Naive thymus-derived CD4-positive, alpha-beta T cell (primary cell): ENCODE results near the gene TNS3. TPM values are rescaled to one million over a fixed set of nuclear protein-coding genes. Genes with fewer than 3 reads are reported as not detected.

Source experiments
- ATAC-seq: fragments of 150-1000 bp; cut with Tn5 transposase; 2 replicates; pipeline ENCODE4 v1.10.0; 2021; ENCODE audit warnings: mild to moderate bottlenecking, moderate library complexity
- CTCF ChIA-PET: fragments of 350-600 bp; sonication (Branson Sonifier 250); formaldehyde crosslinking; loops from one replicate; lab custom pipeline; 2021; ENCODE audit warnings: antibody characterized with exemption; lab: Charles Lee
- POLR2A ChIA-PET: fragments of 350-600 bp; sonication (Branson Sonifier 250); formaldehyde crosslinking; loops from one replicate; lab custom pipeline; 2021; ENCODE audit warnings: antibody characterized with exemption, inconsistent platforms; lab: Charles Lee
- DNase-seq, 9 donors: peaks; one replicate each; pipeline versions ENCODE4 v3.0.0 to v3.0.0-alpha.2; 2020 to 2022; ENCODE audit warnings: mixed read lengths in 1 of 9
- H3K27ac ChIP-seq: one replicate; pipeline ENCODE4 v1.7.0; 2013; ENCODE audit warnings: mild to moderate bottlenecking, low read depth, low read length, moderate library complexity
- H3K27me3 ChIP-seq, 2 donors: one replicate each; pipeline ENCODE4 v1.7.0; 2013; ENCODE audit warnings: low read length in 2 of 2, mild to moderate bottlenecking in 2 of 2, moderate library complexity in 2 of 2; ENCODE audit not compliant: control insufficient read depth in 2 of 2, insufficient read depth in 2 of 2
- H3K36me3 ChIP-seq, 3 experiments: 1 replicate in 2 of 3; 2 replicates in 1 of 3; pipeline ENCODE4 v1.7.0; 2013; ENCODE audit warnings: low read length in 3 of 3, mild to moderate bottlenecking in 3 of 3, moderate library complexity in 1 of 3; ENCODE audit not compliant: insufficient read depth in 3 of 3, control insufficient read depth in 2 of 3
- H3K4me1 ChIP-seq, 2 donors: one replicate each; pipeline ENCODE4 v1.7.0; 2013; ENCODE audit warnings: low read length in 2 of 2, mild to moderate bottlenecking in 2 of 2, moderate library complexity in 1 of 2; ENCODE audit not compliant: control insufficient read depth in 2 of 2, insufficient read depth in 2 of 2
- H3K4me3 ChIP-seq: 2 replicates; pipeline ENCODE4 v1.7.0; 2013; ENCODE audit warnings: mild to moderate bottlenecking, low read length
- H3K9me3 ChIP-seq, 3 experiments: 1 replicate in 2 of 3; 2 replicates in 1 of 3; pipeline ENCODE4 v1.7.0; 2013; ENCODE audit warnings: low read length in 3 of 3; ENCODE audit not compliant: control insufficient read depth in 2 of 3
- H3K27ac Mint-ChIP-seq, 9 donors: one replicate each; pipeline ENCODE4 v1.8.0; 2020 to 2022; ENCODE audit warnings: mixed read lengths in 9 of 9, mild to moderate bottlenecking in 8 of 9, moderate library complexity in 5 of 9, inconsistent platforms in 2 of 9
- H3K27me3 Mint-ChIP-seq, 5 donors: one replicate each; pipeline ENCODE4 v1.8.0; 2021 to 2022; ENCODE audit warnings: mixed read lengths in 5 of 5, mild to moderate bottlenecking in 1 of 5
- H3K36me3 Mint-ChIP-seq, 5 donors: one replicate each; pipeline ENCODE4 v1.8.0; 2020 to 2022; ENCODE audit warnings: mixed read lengths in 5 of 5, mild to moderate bottlenecking in 3 of 5, inconsistent platforms in 1 of 5
- H3K4me1 Mint-ChIP-seq, 7 donors: one replicate each; pipeline ENCODE4 v1.8.0; 2020 to 2022; ENCODE audit warnings: mixed read lengths in 7 of 7, mild to moderate bottlenecking in 3 of 7, inconsistent platforms in 1 of 7
- H3K4me3 Mint-ChIP-seq, 10 donors: one replicate each; pipeline ENCODE4 v1.8.0; 2020 to 2022; ENCODE audit warnings: mild to moderate bottlenecking in 10 of 10, mixed read lengths in 10 of 10, moderate library complexity in 6 of 10, inconsistent platforms in 2 of 10
- H3K9me3 Mint-ChIP-seq, 11 donors: one replicate each; pipeline ENCODE4 v1.8.0; 2020 to 2022; ENCODE audit warnings: mixed read lengths in 11 of 11, mild to moderate bottlenecking in 4 of 11, inconsistent platforms in 1 of 11, moderate library complexity in 1 of 11
- intact Hi-C, 2 donors: fragments of 100-400 bp; cut with micrococcal nuclease; formaldehyde crosslinking; loops; one replicate each; pipeline ENCODE4 v1.15.1; 2023
- polyA plus RNA-seq, 2 donors: library from polyadenylated mRNA; unstranded; fragments of 300-500 nt; fragmentation: Illumina TruSeq; gene quantifications; one replicate each; pipeline ENCODE4 v1.2.3, GENCODE V29; 2021
- total RNA-seq, 6 experiments: library from RNA in 5 of 6; stranded (reverse) in 5 of 6; gene quantifications; 1 replicate in 5 of 6; 2 replicates in 1 of 6; pipeline ENCODE4 v1.2.3 and lab custom pipeline; 2021 to 2026

Gene TNS3
- total and polyA plus RNA-seq, 7 experiments from 2014 or later, result 0.85 to 38.3 (median 2.6) TPM; not detected in 2

DNA sequence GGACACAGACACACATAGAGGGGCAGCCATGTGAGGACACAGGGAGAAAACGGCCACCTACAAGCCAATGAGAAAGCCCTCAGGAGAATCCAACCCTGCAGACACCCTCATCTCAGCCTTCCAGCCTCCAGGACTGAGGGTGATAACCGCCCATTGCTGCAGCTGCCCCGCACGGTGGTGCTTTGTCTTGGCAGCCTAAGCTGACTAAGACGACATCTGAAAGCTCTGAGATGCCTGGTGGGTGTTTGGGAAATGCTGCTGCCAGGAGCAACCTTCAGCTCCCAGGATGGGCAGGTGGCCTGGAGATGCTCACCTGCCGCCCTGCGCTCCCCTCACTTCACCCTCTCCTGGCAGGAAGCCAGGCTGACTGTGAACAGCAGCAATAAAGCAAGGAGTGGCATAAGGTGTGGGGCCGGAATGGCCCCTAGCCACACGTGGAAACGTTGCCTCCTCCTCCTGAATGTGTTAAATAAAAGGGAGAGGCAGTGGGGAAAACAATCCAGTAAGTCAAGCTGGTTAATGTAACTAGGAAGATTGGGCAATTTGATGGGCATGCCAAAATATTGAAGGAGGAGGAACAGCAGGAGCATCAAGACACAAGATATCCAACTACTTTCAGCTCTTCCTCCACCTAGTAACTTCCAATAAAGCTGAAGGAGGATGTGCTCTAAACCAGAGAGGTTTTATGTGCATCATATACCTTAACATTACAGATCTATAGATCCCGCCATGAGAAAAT is 121.5 kb downstream of the TNS3 start:
- Mint-ChIP-seq H3K36me3 (no peaks in the 10 kb centered on the region), H3K9me3 (no peaks in the 10 kb centered on the region), H3K4me3 (no peak overlapping the region), H3K4me1 (peaks cover 0 to 5% (median 0%) of the 10 kb centered on the region in 7 donors), H3K27ac (no peak overlapping the region), H3K27me3 (peaks cover 0 to 5% (median 0%) of the 10 kb centered on the region in 5 donors)
- no peak overlapping the region for H3K4me3 ChIP-seq
- no peaks in the 10 kb centered on the region for H3K4me1 ChIP-seq
- DNase-seq (no peak), ATAC-seq (no peak)
- no peaks in the 10 kb centered on the region for H3K36me3 ChIP-seq
- no peaks in the 10 kb centered on the region for H3K9me3 ChIP-seq
- POLR2A ChIA-PET, result no interaction called here
- CTCF ChIA-PET, result no interaction called here
- H3K27me3 ChIP-seq, result no peaks in the 10 kb centered on the region
- intact Hi-C loops, result no loop called here
- H3K27ac ChIP-seq, result no peak overlapping the region

DNA sequence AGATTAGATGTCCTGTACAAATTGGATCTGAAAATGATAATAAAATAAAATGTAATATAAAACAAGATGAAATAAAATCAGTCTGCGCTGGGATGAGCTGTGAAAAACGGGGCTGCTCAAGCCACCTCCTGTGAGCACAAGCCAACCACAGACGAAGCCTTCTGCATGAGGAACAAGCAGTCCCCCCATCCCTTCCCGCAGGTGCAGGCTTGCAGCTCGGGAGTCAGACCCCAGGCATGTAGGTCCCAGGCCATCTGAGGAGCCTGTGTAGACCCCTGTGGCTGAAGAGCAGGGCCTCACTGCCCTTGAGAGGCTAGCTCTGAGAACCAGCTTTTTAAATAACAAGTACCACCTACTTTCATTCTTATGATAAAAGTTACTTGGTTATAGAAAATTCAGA is 123.4 kb downstream of the TNS3 start:
- POLR2A ChIA-PET, result no interaction called here
- Histone ChIP-seq H3K27ac (no peak overlapping the region), H3K9me3 (no peaks in the 10 kb centered on the region), H3K4me1 (no peaks in the 10 kb centered on the region), H3K4me3 (no peak overlapping the region), H3K36me3 (no peaks in the 10 kb centered on the region), H3K27me3 (no peaks in the 10 kb centered on the region)
- H3K27ac Mint-ChIP-seq, result no peak overlapping the region
- peaks cover 0 to 5% (median under 1%) of the 10 kb centered on the region in 5 donors for H3K27me3 Mint-ChIP-seq
- CTCF ChIA-PET, result no interaction called here
- no peak overlapping the region for H3K4me3 Mint-ChIP-seq
- no peaks in the 10 kb centered on the region for H3K36me3 Mint-ChIP-seq
- DNase-seq (no peak), ATAC-seq (no peak)
- peaks cover 0 to 5% (median 0%) of the 10 kb centered on the region in 7 donors for H3K4me1 Mint-ChIP-seq
- intact Hi-C loops, result no loop called here
- no peaks in the 10 kb centered on the region for H3K9me3 Mint-ChIP-seq

DNA sequence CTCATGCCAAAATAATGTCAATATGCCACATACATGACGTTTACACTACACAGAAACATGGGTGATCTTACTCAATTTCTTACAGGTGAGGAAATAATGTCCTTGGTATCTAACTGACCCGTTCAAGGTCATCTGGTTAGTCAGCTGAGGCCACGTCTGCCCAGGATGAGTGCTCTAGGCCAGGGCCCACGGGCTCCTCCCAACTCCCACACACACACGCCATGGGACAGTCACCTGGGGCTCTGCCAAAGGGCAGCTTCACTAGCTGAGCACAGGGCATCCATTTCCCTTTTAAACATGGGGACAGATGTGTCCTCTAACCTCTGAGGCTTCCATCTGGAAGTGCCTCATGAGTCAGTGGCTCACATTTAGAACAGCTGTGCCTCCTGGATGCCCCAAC is 123.9 kb downstream of the TNS3 start:
- DNase-seq, result no peak
- Mint-ChIP-seq H3K36me3 (no peaks in the 10 kb centered on the region), H3K9me3 (no peaks in the 10 kb centered on the region), H3K27me3 (peaks cover 0 to 5% (median 4%) of the 10 kb centered on the region in 5 donors), H3K27ac (no peak overlapping the region), H3K4me1 (peaks cover 0 to 5% (median 0%) of the 10 kb centered on the region in 7 donors), H3K4me3 (no peak overlapping the region)
- ChIA-PET POLR2A (no interaction called here), CTCF (no interaction called here)
- Histone ChIP-seq H3K27me3 (no peaks in the 10 kb centered on the region), H3K4me3 (no peak overlapping the region), H3K36me3 (no peaks in the 10 kb centered on the region), H3K27ac (no peak overlapping the region), H3K4me1 (no peaks in the 10 kb centered on the region), H3K9me3 (no peaks in the 10 kb centered on the region)
- intact Hi-C loops, result no loop called here
- ATAC-seq, result no peak

DNA sequence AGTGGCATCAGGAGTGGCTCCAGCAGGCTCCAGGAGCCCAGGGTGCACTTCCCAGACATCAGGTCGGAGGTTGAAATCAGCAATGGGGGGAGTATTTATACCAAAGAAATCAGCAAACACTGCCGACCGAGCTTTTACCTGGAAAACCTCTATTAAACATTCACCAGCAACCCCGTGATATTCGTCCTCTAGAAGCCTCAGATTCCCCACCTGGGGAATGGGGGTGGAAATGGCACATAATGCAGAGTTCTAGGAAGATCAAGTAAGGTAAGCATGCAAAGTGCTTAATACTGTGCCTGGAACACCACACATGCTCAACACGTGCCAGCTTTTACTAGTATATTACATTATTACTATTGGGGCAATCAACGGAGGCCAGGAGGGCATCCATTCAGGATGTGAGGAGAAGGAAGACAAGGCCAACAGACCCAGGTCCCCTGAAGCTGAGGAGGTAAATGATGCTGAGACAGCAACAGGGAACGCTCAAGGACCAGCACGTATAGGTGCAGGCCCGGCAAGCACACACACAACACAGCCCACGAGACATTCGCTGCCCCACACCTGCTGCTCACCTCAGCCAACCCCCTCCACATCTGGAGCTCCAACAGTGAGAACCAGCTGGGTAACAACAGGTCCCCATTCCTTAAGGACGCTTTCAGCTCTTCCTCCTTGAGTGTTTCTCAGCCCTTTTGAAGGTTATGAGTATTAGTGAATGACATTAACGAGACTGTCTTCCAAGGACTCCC is 125.5 kb downstream of the TNS3 start:
- ChIA-PET POLR2A (no interaction called here), CTCF (no interaction called here)
- Histone ChIP-seq H3K4me1 (no peaks in the 10 kb centered on the region), H3K9me3 (no peaks in the 10 kb centered on the region), H3K27ac (no peak overlapping the region), H3K4me3 (no peak overlapping the region), H3K27me3 (no peaks in the 10 kb centered on the region), H3K36me3 (no peaks in the 10 kb centered on the region)
- ATAC-seq, result no peak
- no peak for DNase-seq
- Mint-ChIP-seq H3K4me1 (peaks cover 0 to 5% (median 0%) of the 10 kb centered on the region in 7 donors), H3K4me3 (no peak overlapping the region), H3K27ac (no peak overlapping the region), H3K27me3 (peaks cover 0 to 5% (median 4%) of the 10 kb centered on the region in 5 donors), H3K36me3 (no peaks in the 10 kb centered on the region), H3K9me3 (no peaks in the 10 kb centered on the region)
- intact Hi-C loops, result no loop called here

DNA sequence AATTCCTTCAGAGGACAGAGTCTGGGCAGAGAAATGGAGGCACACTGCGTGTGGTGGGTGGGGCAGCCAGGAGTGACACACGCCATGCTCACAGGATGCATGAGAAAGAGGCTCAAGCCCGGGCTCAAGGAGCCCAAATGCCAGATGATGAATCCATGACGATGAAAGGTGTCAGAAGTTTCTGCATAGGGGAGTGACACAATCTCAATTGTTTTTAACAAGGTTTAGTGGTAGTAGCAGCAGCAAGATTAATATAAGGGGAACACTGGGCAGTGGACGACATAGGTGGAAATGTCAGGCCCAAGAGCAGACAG is 126.1 kb downstream of the TNS3 start:
- no peaks in the 10 kb centered on the region for H3K9me3 Mint-ChIP-seq

DNA sequence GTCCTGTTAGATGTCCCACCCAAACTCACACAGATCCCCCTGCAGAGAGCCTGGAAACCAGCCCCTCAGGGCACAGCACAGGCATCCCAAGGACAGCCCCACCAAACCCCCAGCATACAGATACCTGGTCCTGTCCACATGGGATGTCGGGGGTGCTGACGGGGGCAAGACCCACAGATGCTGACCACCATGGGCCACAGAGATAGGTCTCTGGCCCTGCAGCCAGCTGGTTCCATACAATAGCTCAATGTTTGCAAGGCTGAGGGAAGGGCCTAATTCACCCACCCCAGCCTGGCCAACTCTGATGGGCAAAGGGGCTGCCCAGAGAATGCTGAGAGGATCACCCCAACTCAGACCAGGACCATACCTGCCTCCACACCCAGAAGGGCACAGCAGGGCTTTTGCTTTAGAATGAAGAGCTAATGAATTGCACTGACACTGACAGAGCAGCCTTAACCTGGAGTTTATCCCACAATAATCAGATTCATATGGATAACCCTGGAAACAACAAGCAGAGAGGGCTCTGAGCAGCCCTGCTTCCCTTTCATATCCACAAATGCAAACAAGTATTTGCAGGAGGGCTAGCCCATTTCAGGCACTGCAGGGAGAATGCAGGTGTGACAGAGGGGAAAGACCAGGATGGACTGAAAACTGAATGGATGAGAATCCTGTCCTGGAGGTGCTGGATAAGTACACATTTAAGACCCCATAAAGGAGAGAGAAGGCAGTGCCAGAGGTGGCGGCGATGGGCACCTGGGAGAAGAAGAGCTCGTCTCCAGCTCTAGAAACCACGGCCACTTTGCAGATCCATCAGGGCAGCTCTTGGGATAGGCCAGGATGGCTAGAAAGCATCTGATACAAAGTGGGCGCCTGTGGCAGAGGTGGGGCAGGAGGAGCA is 126.7 kb downstream of the TNS3 start:
- peaks cover 0 to 5% (median 4%) of the 10 kb centered on the region in 5 donors for H3K27me3 Mint-ChIP-seq
- no peak overlapping the region for H3K4me3 Mint-ChIP-seq
- H3K36me3 ChIP-seq, result no peaks in the 10 kb centered on the region
- H3K27ac Mint-ChIP-seq, result no peak overlapping the region
- no peaks in the 10 kb centered on the region for H3K9me3 ChIP-seq
- no peaks in the 10 kb centered on the region for H3K36me3 Mint-ChIP-seq
- no peak overlapping the region for H3K4me3 ChIP-seq
- no peaks in the 10 kb centered on the region for H3K27me3 ChIP-seq
- CTCF ChIA-PET, result no interaction called here
- POLR2A ChIA-PET, result no interaction called here
- DNase-seq (no peak), ATAC-seq (no peak)
- intact Hi-C loops, result no loop called here
- no peaks in the 10 kb centered on the region for H3K9me3 Mint-ChIP-seq
- no peak overlapping the region for H3K27ac ChIP-seq
- H3K4me1 ChIP-seq, result no peaks in the 10 kb centered on the region
- H3K4me1 Mint-ChIP-seq, result peaks cover 0 to 5% (median 0%) of the 10 kb centered on the region in 7 donors

More for the DNA sequence above, 126.1 kb downstream of the TNS3 start:
- Histone ChIP-seq H3K9me3 (no peaks in the 10 kb centered on the region), H3K36me3 (no peaks in the 10 kb centered on the region), H3K4me1 (no peaks in the 10 kb centered on the region), H3K4me3 (no peak overlapping the region), H3K27ac (no peak overlapping the region), H3K27me3 (no peaks in the 10 kb centered on the region)
- peaks cover 0 to 5% (median 0%) of the 10 kb centered on the region in 7 donors for H3K4me1 Mint-ChIP-seq
- ATAC-seq, result no peak
- no peak overlapping the region for H3K27ac Mint-ChIP-seq
- peaks cover 0 to 5% (median 4%) of the 10 kb centered on the region in 5 donors for H3K27me3 Mint-ChIP-seq
- POLR2A ChIA-PET, result no interaction called here
- intact Hi-C loops, result no loop called here
- H3K36me3 Mint-ChIP-seq, result no peaks in the 10 kb centered on the region
- H3K4me3 Mint-ChIP-seq, result no peak overlapping the region
- CTCF ChIA-PET, result no interaction called here
- DNase-seq, result no peak
